HepG2 (cell line): ENCODE data around the gene KCTD5. TPM values are rescaled to one million over a fixed set of nuclear protein-coding genes. Genes with fewer than 3 reads are reported as not detected.
A peak's percentile ranks its signal among the peaks of the same experiment; 100 is the strongest.

ENCODE experiments used
- MAF1 ChIP-seq: sonication (generic); formaldehyde crosslinking; IDR thresholded peaks from 2 replicates; pipeline ENCODE4 v1.5.0; 2020; ENCODE audit warnings: missing genetic modification reagents, borderline replicate concordance
- MBNL3 ChIP-seq: fragments of 250-450 bp; sonication (Bioruptor Pico); conservative IDR thresholded peaks from 2 replicates; pipeline ENCODE4 v1.8.0; 2022; ENCODE audit warnings: mild to moderate bottlenecking, inconsistent platforms
- MIER3 ChIP-seq: IDR thresholded peaks from 2 replicates; pipeline ENCODE4 v1.6.1; 2016; ENCODE audit warnings: missing compliant biosample characterization, borderline replicate concordance
- MYNN ChIP-seq: sonication (generic); formaldehyde crosslinking; IDR thresholded peaks from 2 replicates; pipeline ENCODE4 v1.4.0; 2020; ENCODE audit warnings: mild to moderate bottlenecking, low read depth, missing genetic modification reagents
- ONECUT2 ChIP-seq: sonication (generic); formaldehyde crosslinking; IDR thresholded peaks from 2 replicates; pipeline ENCODE4 v1.4.0; 2020; ENCODE audit warnings: missing genetic modification reagents
- RARA ChIP-seq: IDR thresholded peaks from 2 replicates; pipeline ENCODE4 v1.6.1; 2016; ENCODE audit warnings: missing genetic modification reagents, missing compliant biosample characterization
- RFXANK ChIP-seq: IDR thresholded peaks from 2 replicates; pipeline ENCODE4 v1.6.1; 2016
- SIX4 ChIP-seq: sonication (generic); formaldehyde crosslinking; IDR thresholded peaks from 2 replicates; pipeline ENCODE4 v1.4.0; 2020; ENCODE audit warnings: missing genetic modification reagents
- SMYD3 ChIP-seq: sonication (generic); formaldehyde crosslinking; IDR thresholded peaks from 2 replicates; pipeline ENCODE4 v1.8.1; 2023; ENCODE audit warnings: mild to moderate bottlenecking, missing genetic modification reagents
- ZIK1 ChIP-seq: sonication (generic); formaldehyde crosslinking; IDR thresholded peaks from 2 replicates; pipeline ENCODE4 v1.5.0; 2020; ENCODE audit warnings: mild to moderate bottlenecking, low read depth, missing genetic modification reagents, borderline replicate concordance
- ZNF224 ChIP-seq: sonication (generic); formaldehyde crosslinking; IDR thresholded peaks from 2 replicates; pipeline ENCODE4 v1.5.0; 2020; ENCODE audit warnings: mild to moderate bottlenecking, missing genetic modification reagents
- ZNF441 ChIP-seq: sonication (generic); formaldehyde crosslinking; IDR thresholded peaks from 2 replicates; pipeline ENCODE4 v1.7.0; 2021; ENCODE audit warnings: missing genetic modification reagents, borderline replicate concordance
- ZNF660 ChIP-seq: sonication (generic); formaldehyde crosslinking; IDR thresholded peaks from 2 replicates; pipeline ENCODE4 v1.5.1; 2020; ENCODE audit warnings: mild to moderate bottlenecking, low read depth, missing genetic modification reagents, borderline replicate concordance
- ZNF7 ChIP-seq: IDR thresholded peaks from 2 replicates; pipeline ENCODE4 v1.6.1; 2016; ENCODE audit warnings: missing biosample characterization, missing genetic modification reagents
- polyA plus RNA-seq, 8 experiments: library from polyadenylated mRNA; depleted of rRNA in 3 of 8; stranded (reverse) in 7 of 8; unstranded in 1 of 8; fragments of >200 nt; fragmentation: Illumina TruSeq in 4 of 8; extraction: Trizol in 4 of 8; gene quantifications; 2 replicates each; pipeline versions ENCODE4 v1.2.1 to v1.2.3, GENCODE V29; 2011 to 2016; ENCODE audit warnings: low read depth in 4 of 8, missing spikeins in 1 of 8, mixed read lengths in 1 of 8; ENCODE audit not compliant: insufficient read depth in 1 of 8
- total RNA-seq, 5 experiments: library from RNA; depleted of rRNA; stranded (reverse); fragments of >200 nt; fragmentation: Illumina TruSeq; extraction: Trizol; gene quantifications; 2 replicates each; pipeline ENCODE4 v1.2.3, GENCODE V29; 2016; ENCODE audit warnings: low read depth in 1 of 5
- TF ChIP-seq, protein P1 (sequence below): sonication (generic); formaldehyde crosslinking; IDR thresholded peaks from 2 replicates; pipeline ENCODE4 v1.9.0; 2021; ENCODE audit warnings: missing genetic modification reagents, borderline replicate concordance
- TF ChIP-seq, protein P2 (sequence below): sonication (generic); formaldehyde crosslinking; IDR thresholded peaks from 2 replicates; pipeline ENCODE4 v1.5.0; 2020; ENCODE audit warnings: mild to moderate bottlenecking, missing genetic modification reagents, borderline replicate concordance
- TF ChIP-seq, protein P3 (sequence below): sonication (generic); formaldehyde crosslinking; IDR thresholded peaks from 2 replicates; pipeline ENCODE4 v1.4.0; 2020; ENCODE audit warnings: missing genetic modification reagents, mild to moderate bottlenecking, borderline replicate concordance

KCTD5 gene
- total and polyA plus RNA-seq, 2 of the 13 experiments (the other 11 are each of a cell fraction or from before 2014, with no cell fraction given) = 25.4 to 29.8 TPM

DNA sequence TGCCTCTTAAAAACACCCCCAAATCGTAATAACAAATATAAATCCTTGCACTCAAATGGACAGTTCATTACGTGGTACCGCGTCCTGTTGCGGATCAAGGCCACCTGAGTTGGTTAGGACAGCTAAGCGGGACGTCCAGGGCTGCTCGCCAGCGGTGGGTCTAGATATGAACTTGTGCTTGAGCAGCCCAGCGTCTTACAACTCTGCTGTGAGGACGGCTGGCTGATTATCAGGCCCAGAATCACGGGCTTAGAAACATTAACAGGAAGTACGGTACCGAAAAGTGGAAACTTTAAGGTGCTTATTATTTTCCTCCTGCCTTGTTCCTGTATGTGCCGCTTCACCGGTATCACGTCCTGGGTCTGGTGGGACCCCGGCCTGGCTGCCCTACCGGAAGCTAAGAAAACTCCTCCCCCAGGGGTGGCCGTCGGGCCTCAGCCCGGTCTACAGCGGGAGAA, 69.3 kb downstream of the KCTD5 start (continued):
- TF ChIP-seq, protein P1, sequence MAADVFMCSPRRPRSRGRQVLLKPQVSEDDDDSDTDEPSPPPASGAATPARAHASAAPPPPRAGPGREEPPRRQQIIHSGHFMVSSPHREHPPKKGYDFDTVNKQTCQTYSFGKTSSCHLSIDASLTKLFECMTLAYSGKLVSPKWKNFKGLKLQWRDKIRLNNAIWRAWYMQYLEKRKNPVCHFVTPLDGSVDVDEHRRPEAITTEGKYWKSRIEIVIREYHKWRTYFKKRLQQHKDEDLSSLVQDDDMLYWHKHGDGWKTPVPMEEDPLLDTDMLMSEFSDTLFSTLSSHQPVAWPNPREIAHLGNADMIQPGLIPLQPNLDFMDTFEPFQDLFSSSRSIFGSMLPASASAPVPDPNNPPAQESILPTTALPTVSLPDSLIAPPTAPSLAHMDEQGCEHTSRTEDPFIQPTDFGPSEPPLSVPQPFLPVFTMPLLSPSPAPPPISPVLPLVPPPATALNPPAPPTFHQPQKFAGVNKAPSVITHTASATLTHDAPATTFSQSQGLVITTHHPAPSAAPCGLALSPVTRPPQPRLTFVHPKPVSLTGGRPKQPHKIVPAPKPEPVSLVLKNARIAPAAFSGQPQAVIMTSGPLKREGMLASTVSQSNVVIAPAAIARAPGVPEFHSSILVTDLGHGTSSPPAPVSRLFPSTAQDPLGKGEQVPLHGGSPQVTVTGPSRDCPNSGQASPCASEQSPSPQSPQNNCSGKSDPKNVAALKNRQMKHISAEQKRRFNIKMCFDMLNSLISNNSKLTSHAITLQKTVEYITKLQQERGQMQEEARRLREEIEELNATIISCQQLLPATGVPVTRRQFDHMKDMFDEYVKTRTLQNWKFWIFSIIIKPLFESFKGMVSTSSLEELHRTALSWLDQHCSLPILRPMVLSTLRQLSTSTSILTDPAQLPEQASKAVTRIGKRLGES (CRISPR knock-in tag) = no peak
- TF ChIP-seq, protein P2, sequence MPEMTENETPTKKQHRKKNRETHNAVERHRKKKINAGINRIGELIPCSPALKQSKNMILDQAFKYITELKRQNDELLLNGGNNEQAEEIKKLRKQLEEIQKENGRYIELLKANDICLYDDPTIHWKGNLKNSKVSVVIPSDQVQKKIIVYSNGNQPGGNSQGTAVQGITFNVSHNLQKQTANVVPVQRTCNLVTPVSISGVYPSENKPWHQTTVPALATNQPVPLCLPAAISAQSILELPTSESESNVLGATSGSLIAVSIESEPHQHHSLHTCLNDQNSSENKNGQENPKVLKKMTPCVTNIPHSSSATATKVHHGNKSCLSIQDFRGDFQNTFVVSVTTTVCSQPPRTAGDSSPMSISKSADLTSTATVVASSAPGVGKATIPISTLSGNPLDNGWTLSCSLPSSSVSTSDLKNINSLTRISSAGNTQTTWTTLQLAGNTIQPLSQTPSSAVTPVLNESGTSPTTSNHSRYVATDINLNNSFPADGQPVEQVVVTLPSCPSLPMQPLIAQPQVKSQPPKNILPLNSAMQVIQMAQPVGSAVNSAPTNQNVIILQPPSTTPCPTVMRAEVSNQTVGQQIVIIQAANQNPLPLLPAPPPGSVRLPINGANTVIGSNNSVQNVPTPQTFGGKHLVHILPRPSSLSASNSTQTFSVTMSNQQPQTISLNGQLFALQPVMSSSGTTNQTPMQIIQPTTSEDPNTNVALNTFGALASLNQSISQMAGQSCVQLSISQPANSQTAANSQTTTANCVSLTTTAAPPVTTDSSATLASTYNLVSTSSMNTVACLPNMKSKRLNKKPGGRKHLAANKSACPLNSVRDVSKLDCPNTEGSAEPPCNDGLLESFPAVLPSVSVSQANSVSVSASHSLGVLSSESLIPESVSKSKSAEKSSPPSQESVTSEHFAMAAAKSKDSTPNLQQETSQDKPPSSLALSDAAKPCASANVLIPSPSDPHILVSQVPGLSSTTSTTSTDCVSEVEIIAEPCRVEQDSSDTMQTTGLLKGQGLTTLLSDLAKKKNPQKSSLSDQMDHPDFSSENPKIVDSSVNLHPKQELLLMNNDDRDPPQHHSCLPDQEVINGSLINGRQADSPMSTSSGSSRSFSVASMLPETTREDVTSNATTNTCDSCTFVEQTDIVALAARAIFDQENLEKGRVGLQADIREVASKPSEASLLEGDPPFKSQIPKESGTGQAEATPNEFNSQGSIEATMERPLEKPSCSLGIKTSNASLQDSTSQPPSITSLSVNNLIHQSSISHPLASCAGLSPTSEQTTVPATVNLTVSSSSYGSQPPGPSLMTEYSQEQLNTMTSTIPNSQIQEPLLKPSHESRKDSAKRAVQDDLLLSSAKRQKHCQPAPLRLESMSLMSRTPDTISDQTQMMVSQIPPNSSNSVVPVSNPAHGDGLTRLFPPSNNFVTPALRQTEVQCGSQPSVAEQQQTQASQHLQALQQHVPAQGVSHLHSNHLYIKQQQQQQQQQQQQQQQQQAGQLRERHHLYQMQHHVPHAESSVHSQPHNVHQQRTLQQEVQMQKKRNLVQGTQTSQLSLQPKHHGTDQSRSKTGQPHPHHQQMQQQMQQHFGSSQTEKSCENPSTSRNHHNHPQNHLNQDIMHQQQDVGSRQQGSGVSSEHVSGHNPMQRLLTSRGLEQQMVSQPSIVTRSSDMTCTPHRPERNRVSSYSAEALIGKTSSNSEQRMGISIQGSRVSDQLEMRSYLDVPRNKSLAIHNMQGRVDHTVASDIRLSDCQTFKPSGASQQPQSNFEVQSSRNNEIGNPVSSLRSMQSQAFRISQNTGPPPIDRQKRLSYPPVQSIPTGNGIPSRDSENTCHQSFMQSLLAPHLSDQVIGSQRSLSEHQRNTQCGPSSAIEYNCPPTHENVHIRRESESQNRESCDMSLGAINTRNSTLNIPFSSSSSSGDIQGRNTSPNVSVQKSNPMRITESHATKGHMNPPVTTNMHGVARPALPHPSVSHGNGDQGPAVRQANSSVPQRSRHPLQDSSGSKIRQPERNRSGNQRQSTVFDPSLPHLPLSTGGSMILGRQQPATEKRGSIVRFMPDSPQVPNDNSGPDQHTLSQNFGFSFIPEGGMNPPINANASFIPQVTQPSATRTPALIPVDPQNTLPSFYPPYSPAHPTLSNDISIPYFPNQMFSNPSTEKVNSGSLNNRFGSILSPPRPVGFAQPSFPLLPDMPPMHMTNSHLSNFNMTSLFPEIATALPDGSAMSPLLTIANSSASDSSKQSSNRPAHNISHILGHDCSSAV = no peak
- TF ChIP-seq MBNL3 (no peak), MAF1 (peak; percentile 25; the same call in 1 of the 2 replicates), ZNF441 (CRISPR knock-in tag) (no peak), ZNF224 (no peak), RARA (CRISPR knock-in tag) (0 out of 2 replicates have a peak, but pooled peaks have one; percentile 7), ZIK1 (CRISPR knock-in tag) (no peak), ZNF7 (no peak), SIX4 (CRISPR knock-in tag) (no peak), MIER3 (CRISPR knock-in tag) (no peak), MYNN (CRISPR knock-in tag) (no peak), RFXANK (CRISPR knock-in tag) (no peak), ONECUT2 (CRISPR knock-in tag) (no peak), SMYD3 (CRISPR knock-in tag) (no peak), ZNF660 (CRISPR knock-in tag) (no peak)
- TF ChIP-seq, protein P3, sequence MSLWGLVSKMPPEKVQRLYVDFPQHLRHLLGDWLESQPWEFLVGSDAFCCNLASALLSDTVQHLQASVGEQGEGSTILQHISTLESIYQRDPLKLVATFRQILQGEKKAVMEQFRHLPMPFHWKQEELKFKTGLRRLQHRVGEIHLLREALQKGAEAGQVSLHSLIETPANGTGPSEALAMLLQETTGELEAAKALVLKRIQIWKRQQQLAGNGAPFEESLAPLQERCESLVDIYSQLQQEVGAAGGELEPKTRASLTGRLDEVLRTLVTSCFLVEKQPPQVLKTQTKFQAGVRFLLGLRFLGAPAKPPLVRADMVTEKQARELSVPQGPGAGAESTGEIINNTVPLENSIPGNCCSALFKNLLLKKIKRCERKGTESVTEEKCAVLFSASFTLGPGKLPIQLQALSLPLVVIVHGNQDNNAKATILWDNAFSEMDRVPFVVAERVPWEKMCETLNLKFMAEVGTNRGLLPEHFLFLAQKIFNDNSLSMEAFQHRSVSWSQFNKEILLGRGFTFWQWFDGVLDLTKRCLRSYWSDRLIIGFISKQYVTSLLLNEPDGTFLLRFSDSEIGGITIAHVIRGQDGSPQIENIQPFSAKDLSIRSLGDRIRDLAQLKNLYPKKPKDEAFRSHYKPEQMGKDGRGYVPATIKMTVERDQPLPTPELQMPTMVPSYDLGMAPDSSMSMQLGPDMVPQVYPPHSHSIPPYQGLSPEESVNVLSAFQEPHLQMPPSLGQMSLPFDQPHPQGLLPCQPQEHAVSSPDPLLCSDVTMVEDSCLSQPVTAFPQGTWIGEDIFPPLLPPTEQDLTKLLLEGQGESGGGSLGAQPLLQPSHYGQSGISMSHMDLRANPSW (CRISPR knock-in tag) = no peak
